Breast epithelium (tissue), 3 donors: ENCODE data around the gene KRTAP13-4.

Source experiments
- CTCF ChIP-seq, 3 donors: fragments of 450-650 bp; IDR thresholded peaks; one replicate each; pipeline ENCODE4 v1.5.1; 2016 to 2017; ENCODE audit warnings: antibody characterized with exemption in 3 of 3, mild to moderate bottlenecking in 3 of 3, moderate library complexity in 3 of 3
- POLR2A ChIP-seq: fragments of 450-650 bp; IDR thresholded peaks from one replicate; pipeline ENCODE4 v1.6.1; 2016; ENCODE audit warnings: antibody characterized with exemption, mild to moderate bottlenecking, moderate library complexity
- POLR2AphosphoS5 ChIP-seq, 3 donors: sonication (generic); formaldehyde crosslinking; IDR thresholded peaks; one replicate each; pipeline ENCODE4 v1.6.1; 2017; ENCODE audit warnings: antibody characterized with exemption in 3 of 3

- TF ChIP-seq CTCF (IDR thresholded peaks at IDR 0.05), result no peak
- no peak for TF ChIP-seq POLR2AphosphoS5 (IDR thresholded peaks at IDR 0.05)
- TF ChIP-seq POLR2A, result no peak
Observed at GRCh38 chr21:30395731-30396130, 34.3 kb upstream of the KRTAP13-4 start, which contains the start of gene KRTAP13-1.
